Posterior vena cava (tissue), 2 donors: ENCODE data around the gene SPOCK1. TPM values are rescaled to one million over a fixed set of nuclear protein-coding genes. Genes with fewer than 3 reads are reported as not detected.

ENCODE experiments used
- DNase-seq: peaks from one replicate; pipeline ENCODE4 v3.0.0-alpha.2; 2020; ENCODE audit warnings: low spot score
- intact Hi-C, 2 donors: fragments of 100-400 bp; cut with DNase I; formaldehyde crosslinking; loops; one replicate each; pipeline versions ENCODE4 v1.14.1 to v1.14.2; 2022 to 2023
- total RNA-seq, 2 donors: library from RNA; stranded (reverse); fragmentation: NEBNext Ultra II Directional; extraction: Animal tissue kit (Norgen Biotek cat#: 25700); gene quantifications; one replicate each; pipeline ENCODE4 v1.2.1, GENCODE V29; 2021
- donor health status: DM: yes; HTN: yes; CAD: no.
- donor health status: DM: yes; HTN: yes; CAD: no.

SPOCK1 gene
- total RNA-seq, 2 donors from 2014 or later = 100 to 106 TPM

- intact Hi-C loops = no loop called here
- no peak for DNase-seq
Measured at GRCh38 chr5:137374110-137374714, 124.9 kb downstream of the SPOCK1 start.

- no peak for DNase-seq
- intact Hi-C loops = no loop called here
Measured at GRCh38 chr5:137372773-137373160, 126.4 kb downstream of the SPOCK1 start.

GRCh38 chr5:137372016-137372772 lies 126.9 kb downstream of the SPOCK1 start:
- DNase-seq = no peak
- intact Hi-C loops = no loop called here

- DNase-seq = no peak
- intact Hi-C loops = no loop called here
Measured at GRCh38 chr5:137370096-137371071, 128.7 kb downstream of the SPOCK1 start.

GRCh38 chr5:137368651-137369050 lies 130.5 kb downstream of the SPOCK1 start:
- DNase-seq = no peak

GRCh38 chr5:137367951-137368350 lies 131.2 kb downstream of the SPOCK1 start:
- no peak for DNase-seq
- intact Hi-C loops = no loop called here

More at GRCh38 chr5:137368651-137369050, 130.5 kb downstream of the SPOCK1 start:
- intact Hi-C loops = no loop called here

- DNase-seq = no peak
Measured at GRCh38 chr5:137366526-137366925, 132.6 kb downstream of the SPOCK1 start.

GRCh38 chr5:137365126-137365865 lies 133.8 kb downstream of the SPOCK1 start:
- intact Hi-C loops = no loop called here
- DNase-seq = no peak

More at GRCh38 chr5:137366526-137366925, 132.6 kb downstream of the SPOCK1 start:
- intact Hi-C loops = no loop called here

GRCh38 chr5:137361280-137361679 lies 137.8 kb downstream of the SPOCK1 start:
- DNase-seq = no peak
- intact Hi-C loops = loop anchor here in 1 of 2 donors (5.0 kb wide), 1 partner anchor 1479 kb away; no protein-coding TSS in a partner anchor

- intact Hi-C loops = loop anchor here in 1 of 2 donors (5.0 kb wide), 1 partner anchor 1478 kb away; no protein-coding TSS in a partner anchor
Measured at GRCh38 chr5:137360607-137361006, 138.5 kb downstream of the SPOCK1 start.

GRCh38 chr5:137359941-137360340 lies 139.2 kb downstream of the SPOCK1 start:
- no peak for DNase-seq
- intact Hi-C loops = loop anchor here in 1 of 2 donors (5.0 to 10.0 kb wide), 2 partner anchors 1478 to 1995 kb away; no protein-coding TSS in a partner anchor

More at GRCh38 chr5:137360607-137361006, 138.5 kb downstream of the SPOCK1 start:
- no peak for DNase-seq

- intact Hi-C loops = loop anchor here in 1 of 2 donors (10.0 kb wide), 1 partner anchor 1993 kb away; no protein-coding TSS in a partner anchor
- no peak for DNase-seq
Measured at GRCh38 chr5:137357436-137357835, 141.7 kb downstream of the SPOCK1 start.

- intact Hi-C loops = loop anchor here in 1 of 2 donors (10.0 kb wide), 1 partner anchor 1991 kb away; no protein-coding TSS in a partner anchor
- DNase-seq = no peak
Measured at GRCh38 chr5:137356127-137356526, 143.0 kb downstream of the SPOCK1 start.

GRCh38 chr5:137355708-137356107 lies 143.4 kb downstream of the SPOCK1 start:
- intact Hi-C loops = loop anchor here in 1 of 2 donors (10.0 kb wide), 1 partner anchor 1991 kb away; no protein-coding TSS in a partner anchor
- DNase-seq = no peak

GRCh38 chr5:137352095-137352494 lies 147.0 kb downstream of the SPOCK1 start:
- DNase-seq = no peak
- intact Hi-C loops = loop anchor here in 1 of 2 donors (10.0 kb wide), 1 partner anchor 1987 kb away; no protein-coding TSS in a partner anchor

GRCh38 chr5:137350791-137351190 lies 148.3 kb downstream of the SPOCK1 start:
- intact Hi-C loops = loop anchor here in 1 of 2 donors (10.0 kb wide), 1 partner anchor 1986 kb away; no protein-coding TSS in a partner anchor
- DNase-seq = no peak

GRCh38 chr5:137348759-137349158 lies 150.4 kb downstream of the SPOCK1 start:
- DNase-seq = no peak
- intact Hi-C loops = no loop called here

GRCh38 chr5:137347865-137348264 lies 151.3 kb downstream of the SPOCK1 start:
- intact Hi-C loops = no loop called here

More at GRCh38 chr5:137347865-137348264, 151.3 kb downstream of the SPOCK1 start:
- DNase-seq = no peak
